ENCODE results near the gene CAMTA1.

CAMTA1 gene

DNA sequence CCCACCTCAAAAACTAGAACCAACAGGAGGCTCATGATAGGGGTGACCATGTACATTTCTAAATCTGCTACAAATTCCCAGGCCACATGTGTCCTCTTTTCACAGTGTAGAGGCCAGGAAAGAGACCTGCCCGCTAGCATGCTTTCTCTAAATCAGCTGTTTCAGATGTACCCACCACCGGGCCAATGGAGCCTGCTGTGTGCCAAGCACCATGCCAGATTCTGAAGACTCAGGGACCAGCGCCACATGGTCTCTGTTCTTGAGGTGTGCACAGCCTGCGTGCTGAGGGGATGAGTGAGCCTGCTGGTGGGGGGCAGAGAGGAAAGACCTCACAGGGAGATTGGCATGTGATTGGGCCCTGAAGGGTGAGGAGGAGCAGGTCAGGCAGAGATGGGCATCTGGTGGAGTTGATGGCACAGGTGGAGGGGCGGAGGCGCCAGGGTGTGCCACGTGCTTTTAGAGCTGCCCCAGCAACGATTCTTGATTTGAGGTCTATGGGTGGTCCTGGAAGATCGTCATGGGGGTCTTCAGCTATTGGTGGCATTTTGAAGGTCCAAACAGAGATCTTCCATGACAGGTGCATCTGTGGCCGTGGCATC lies 500.7 kb downstream of the CAMTA1 start:
- no peak overlapping the region for H3K27ac ChIP-seq (ENCODE audit: low read depth, low read length, severe bottlenecking)
- no peak overlapping the region for H3K4me3 ChIP-seq (ENCODE audit: extremely low read depth, insufficient read depth, low read length, poor library complexity, severe bottlenecking)
- no peaks in the 10 kb centered on the region for H3K9me3 ChIP-seq (ENCODE audit: control insufficient read depth, low read length)
- WGBS, 2 experiments (ENCODE audit: insufficient coverage in 2 of 2), result 96% methylated on average over 8 to 10 of the region's 10 CpGs
- no peaks in the 10 kb centered on the region for H3K36me3 ChIP-seq (ENCODE audit: control insufficient read depth, insufficient read depth, low read length)
- H3K4me1 ChIP-seq (ENCODE audit: control insufficient read depth, insufficient read depth, low read length, poor library complexity, severe bottlenecking), result peaks cover 13% of the 10 kb centered on the region

DNA sequence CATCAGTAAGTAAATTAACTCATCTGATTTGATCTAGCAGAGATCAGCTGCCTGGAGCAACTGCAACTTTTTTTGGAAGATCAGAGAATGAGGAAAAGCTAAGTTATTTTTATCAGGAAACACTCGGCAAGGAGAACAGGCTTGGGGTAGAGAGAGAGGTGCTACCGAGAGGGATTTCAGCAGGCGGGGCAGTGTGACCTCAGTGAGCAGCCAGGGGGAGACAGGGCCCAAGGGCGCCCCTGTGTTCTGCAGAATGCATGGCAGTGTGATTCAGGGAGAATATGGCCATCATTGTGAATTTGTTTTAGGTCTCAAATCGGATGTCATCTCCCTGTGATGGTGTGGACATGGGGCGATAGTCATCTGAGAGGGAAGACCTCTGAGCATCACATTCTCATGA lies 501.8 kb downstream of the CAMTA1 start:
- H3K36me3 ChIP-seq (ENCODE audit: control insufficient read depth, insufficient read depth, low read length), result no peaks in the 10 kb centered on the region
- no peak overlapping the region for H3K27ac ChIP-seq (ENCODE audit: low read depth, low read length, severe bottlenecking)
- WGBS, 2 experiments (ENCODE audit: insufficient coverage in 2 of 2), result 88 to 97% methylated on average over 4 to 5 of the region's 6 CpGs
- H3K4me1 ChIP-seq (ENCODE audit: control insufficient read depth, insufficient read depth, low read length, poor library complexity, severe bottlenecking), result peaks cover 22% of the 10 kb centered on the region
- no peak overlapping the region for H3K4me3 ChIP-seq (ENCODE audit: extremely low read depth, insufficient read depth, low read length, poor library complexity, severe bottlenecking)
- H3K9me3 ChIP-seq (ENCODE audit: control insufficient read depth, low read length), result no peaks in the 10 kb centered on the region

DNA sequence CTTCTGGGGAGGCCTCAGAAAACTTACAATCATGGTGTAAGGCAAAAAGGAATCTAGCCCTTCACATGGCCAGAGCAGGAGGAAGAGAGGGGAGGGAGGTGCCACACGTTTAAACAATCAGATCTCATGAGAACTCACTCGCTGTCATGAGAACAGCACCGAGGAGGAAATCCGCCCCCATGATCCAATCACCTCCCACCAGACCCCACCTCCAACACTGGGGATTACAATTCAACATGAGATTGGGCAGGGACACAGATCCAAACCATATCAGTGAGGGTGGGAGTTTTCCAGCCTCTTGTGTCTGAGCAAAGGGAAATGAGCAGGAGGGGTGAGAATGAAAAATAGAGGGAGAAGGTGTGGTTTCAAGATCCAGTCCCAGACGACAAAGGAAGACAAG lies 503.7 kb downstream of the CAMTA1 start:
- Histone ChIP-seq H3K27ac (ENCODE audit: low read depth, low read length, severe bottlenecking) (no peak overlapping the region), H3K36me3 (ENCODE audit: control insufficient read depth, insufficient read depth, low read length) (no peaks in the 10 kb centered on the region), H3K4me3 (ENCODE audit: extremely low read depth, insufficient read depth, low read length, poor library complexity, severe bottlenecking) (no peak overlapping the region), H3K4me1 (ENCODE audit: control insufficient read depth, insufficient read depth, low read length, poor library complexity, severe bottlenecking) (peaks cover 31% of the 10 kb centered on the region), H3K9me3 (ENCODE audit: control insufficient read depth, low read length) (no peaks in the 10 kb centered on the region)
- 75 to 85% methylated on average over 1 of the region's 5 CpGs for WGBS, 2 experiments (ENCODE audit: insufficient coverage in 2 of 2)

DNA sequence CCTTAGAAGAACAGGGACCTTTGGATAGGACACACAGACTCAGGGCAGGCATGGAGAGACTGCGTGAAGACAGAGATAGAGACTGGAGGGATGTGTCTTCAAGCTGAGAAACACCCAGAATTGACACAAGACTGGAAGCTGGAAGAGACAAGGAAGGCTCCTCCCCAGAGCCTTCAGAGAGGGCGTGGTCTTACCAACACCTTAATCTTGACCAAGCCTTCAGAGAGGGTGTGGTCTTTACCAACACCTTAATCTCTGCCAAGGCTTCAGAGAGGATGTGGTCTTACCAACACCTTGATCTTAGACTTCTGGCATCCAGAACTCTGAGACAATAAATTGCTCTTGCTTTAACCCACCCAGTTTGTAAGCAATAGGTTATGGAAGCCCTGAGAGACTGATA lies 504.4 kb downstream of the CAMTA1 start:
- H3K4me3 ChIP-seq (ENCODE audit: extremely low read depth, insufficient read depth, low read length, poor library complexity, severe bottlenecking), result no peak overlapping the region
- H3K4me1 ChIP-seq (ENCODE audit: control insufficient read depth, insufficient read depth, low read length, poor library complexity, severe bottlenecking), result peaks cover 28% of the 10 kb centered on the region
- H3K36me3 ChIP-seq (ENCODE audit: control insufficient read depth, insufficient read depth, low read length), result no peaks in the 10 kb centered on the region
- whole genome bisulfite sequencing, 2 experiments (ENCODE audit: insufficient coverage in 2 of 2), result 100% methylated on average over 1 to 2 of the region's 2 CpGs
- no peaks in the 10 kb centered on the region for H3K9me3 ChIP-seq (ENCODE audit: control insufficient read depth, low read length)
- no peak overlapping the region for H3K27ac ChIP-seq (ENCODE audit: low read depth, low read length, severe bottlenecking)

DNA sequence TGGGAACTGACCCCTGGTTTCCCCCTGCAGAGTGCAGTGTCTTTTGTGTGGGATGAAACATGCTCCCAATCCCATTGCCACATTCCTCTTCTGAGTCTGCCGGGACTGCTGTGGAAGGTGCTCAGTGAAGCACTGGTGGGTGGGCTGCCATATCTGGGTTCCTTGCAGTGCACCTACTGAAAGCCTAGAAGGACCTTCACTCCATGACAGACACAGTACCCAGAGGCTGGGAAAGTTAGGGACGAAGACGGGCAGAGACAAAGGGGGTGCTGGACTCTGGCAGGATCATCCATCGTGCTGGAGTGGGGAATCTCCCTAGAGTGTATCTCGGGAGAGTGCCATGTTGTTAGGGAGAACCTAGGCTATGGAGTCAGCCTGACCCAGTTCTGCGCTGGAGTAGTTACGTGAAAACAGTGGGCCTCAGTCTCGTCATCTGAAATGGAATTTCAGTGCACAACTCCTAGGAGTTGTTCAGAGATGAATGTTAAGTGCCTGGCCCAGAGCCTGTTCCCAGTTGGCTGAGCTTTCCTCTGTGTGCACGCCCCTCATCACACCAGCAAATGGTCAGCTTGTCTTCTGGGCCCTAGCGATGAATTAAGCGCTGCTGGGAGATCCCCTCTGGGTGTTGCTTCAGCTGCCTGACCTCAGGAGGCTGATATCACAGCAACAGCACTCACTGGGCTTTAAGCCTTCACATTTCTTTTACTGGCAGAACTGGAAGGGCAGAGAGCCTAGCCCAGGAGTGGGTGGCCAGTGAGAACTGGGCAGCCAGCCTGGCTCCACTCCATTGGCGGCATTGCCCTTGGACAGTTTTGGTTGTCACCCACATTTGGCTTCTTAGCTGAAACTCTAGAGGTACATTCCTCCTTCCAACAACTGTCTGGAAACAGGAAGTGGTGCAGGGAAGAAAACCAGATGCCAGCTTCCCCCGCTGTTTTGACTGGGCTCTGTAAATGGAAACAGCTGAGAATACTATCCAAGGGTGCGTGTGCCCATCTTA lies 506.0 kb downstream of the CAMTA1 start:
- 88 to 93% methylated on average over 8 to 13 of the region's 14 CpGs for WGBS, 2 experiments (ENCODE audit: insufficient coverage in 2 of 2)
- H3K4me1 ChIP-seq (ENCODE audit: control insufficient read depth, insufficient read depth, low read length, poor library complexity, severe bottlenecking), result peaks cover 21% of the 10 kb centered on the region
- H3K27ac ChIP-seq (ENCODE audit: low read depth, low read length, severe bottlenecking), result no peak overlapping the region
- H3K4me3 ChIP-seq (ENCODE audit: extremely low read depth, insufficient read depth, low read length, poor library complexity, severe bottlenecking), result no peak overlapping the region
- H3K9me3 ChIP-seq (ENCODE audit: control insufficient read depth, low read length), result peaks cover 4% of the 10 kb centered on the region
- H3K36me3 ChIP-seq (ENCODE audit: control insufficient read depth, insufficient read depth, low read length), result no peaks in the 10 kb centered on the region

DNA sequence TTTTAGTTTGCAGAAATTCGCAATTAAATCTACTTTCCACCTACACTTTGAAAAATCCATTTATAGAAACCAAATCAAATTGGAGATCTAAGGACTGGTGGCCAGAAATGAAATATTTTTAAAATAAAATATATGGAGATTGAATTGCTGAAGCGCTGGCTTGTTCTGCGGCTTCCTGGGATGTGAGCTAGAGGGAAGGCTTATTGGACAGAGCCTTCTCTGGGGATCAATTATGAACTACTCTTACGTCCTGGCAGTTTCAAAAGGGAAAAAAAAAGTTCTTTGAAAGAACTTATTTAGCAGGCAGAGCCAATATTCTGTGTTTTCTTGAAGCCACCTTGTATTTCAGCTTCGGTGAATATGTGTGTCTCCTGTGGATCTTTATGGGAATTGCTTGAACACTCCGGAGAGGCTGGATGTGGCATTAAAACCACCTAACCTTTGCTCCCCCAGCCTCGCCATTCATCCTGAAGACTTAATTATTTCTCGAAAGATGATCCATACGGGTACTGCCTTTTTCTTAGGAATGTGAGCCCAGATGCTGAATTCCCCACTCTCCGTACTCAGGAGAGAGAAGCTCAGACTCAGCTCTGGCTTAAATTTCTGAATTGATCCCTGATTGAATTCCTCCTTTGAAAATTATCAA lies 506.9 kb downstream of the CAMTA1 start:
- Histone ChIP-seq H3K4me3 (ENCODE audit: extremely low read depth, insufficient read depth, low read length, poor library complexity, severe bottlenecking) (no peak overlapping the region), H3K9me3 (ENCODE audit: control insufficient read depth, low read length) (peaks cover 11% of the 10 kb centered on the region), H3K4me1 (ENCODE audit: control insufficient read depth, insufficient read depth, low read length, poor library complexity, severe bottlenecking) (peaks cover 21% of the 10 kb centered on the region), H3K36me3 (ENCODE audit: control insufficient read depth, insufficient read depth, low read length) (no peaks in the 10 kb centered on the region), H3K27ac (ENCODE audit: low read depth, low read length, severe bottlenecking) (no peak overlapping the region)
- 90 to 93% methylated on average over 9 of the region's 10 CpGs for WGBS, 2 experiments (ENCODE audit: insufficient coverage in 2 of 2)

DNA sequence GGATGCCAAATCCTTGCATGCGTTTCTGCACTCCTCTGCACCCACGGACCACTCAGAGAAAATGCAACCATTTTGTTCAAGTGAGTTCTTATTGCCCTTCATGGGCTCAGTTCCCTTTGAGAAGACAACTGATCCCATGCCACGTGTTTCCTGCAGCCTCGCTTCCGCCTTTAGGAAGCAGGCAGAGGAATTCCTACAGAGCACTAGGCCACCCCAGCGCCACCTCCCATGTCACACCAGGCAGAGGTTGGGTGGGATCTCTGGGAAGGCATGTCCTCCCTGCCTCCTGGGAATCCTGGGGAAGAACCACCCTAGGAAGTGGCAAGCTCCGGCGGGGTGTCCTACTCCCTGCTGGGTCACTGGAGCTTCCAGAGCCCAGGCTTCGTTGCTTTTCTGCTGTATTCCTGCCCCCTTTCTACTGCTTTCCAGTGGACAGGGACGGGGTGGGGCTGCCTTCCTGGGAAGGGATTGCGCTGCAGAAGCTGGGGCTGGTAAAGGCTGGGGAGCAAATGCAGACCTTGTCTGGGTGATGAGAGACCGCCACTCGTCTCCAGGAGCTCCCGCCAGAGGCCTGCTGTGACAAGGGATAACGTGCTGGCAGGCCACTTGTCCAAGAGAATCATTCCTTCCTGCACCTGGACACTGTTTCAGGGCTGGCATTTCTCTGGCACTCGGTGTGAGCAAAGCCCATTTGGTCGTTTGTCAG lies 507.6 kb downstream of the CAMTA1 start:
- 93 to 95% methylated on average over 10 to 14 of the region's 17 CpGs for WGBS, 2 experiments (ENCODE audit: insufficient coverage in 2 of 2)
- H3K36me3 ChIP-seq (ENCODE audit: control insufficient read depth, insufficient read depth, low read length), result no peaks in the 10 kb centered on the region
- peaks cover 28% of the 10 kb centered on the region for H3K4me1 ChIP-seq (ENCODE audit: control insufficient read depth, insufficient read depth, low read length, poor library complexity, severe bottlenecking)
- peaks cover 12% of the 10 kb centered on the region for H3K9me3 ChIP-seq (ENCODE audit: control insufficient read depth, low read length)
- no peak overlapping the region for H3K4me3 ChIP-seq (ENCODE audit: extremely low read depth, insufficient read depth, low read length, poor library complexity, severe bottlenecking)
- H3K27ac ChIP-seq (ENCODE audit: low read depth, low read length, severe bottlenecking), result no peak overlapping the region

DNA sequence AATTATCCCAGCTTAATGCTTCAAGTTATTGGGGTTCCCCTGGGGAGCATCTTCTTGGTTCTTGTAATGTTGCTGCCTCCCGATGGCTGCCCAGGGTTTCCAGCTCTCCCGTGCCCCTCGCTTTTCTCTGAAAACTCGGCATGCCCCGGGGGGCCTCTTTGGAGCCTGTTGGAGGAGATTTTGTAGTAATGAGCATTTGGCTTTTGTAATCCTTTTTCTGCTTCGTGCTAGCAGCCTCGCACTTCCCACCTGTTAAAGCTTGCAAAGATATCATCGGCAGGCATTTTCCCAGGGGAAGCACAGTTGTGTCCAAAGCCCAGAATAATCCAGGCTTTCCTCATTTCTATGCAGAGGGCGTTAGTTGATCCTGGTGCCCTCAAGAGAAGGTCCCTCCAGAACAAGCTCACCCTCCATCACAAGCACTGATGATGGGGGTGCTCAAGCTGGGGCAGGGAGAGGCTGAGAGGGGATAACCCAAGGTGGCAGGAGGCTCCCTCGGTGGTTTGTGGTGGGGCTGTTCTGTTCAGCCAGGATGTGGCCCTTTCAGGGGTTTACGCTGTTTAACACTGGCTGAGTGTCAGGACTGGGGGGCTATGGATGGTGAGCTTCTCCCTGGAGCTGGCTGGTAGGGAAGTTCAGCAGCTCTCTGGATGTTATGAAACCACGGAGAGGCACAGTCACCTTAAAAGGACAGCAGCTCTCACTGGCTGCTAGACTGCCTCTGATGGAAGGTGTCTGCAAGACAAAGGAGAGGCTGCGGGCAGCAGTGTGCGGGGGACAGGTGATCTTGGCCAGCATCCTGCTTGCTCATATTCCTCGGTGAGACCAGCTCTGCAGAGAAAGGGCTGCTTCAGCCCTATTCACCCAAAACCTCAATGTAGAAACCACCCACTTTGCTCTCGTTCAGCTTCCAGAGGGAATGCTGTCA lies 508.7 kb downstream of the CAMTA1 start:
- peaks cover 36% of the 10 kb centered on the region for H3K4me1 ChIP-seq (ENCODE audit: control insufficient read depth, insufficient read depth, low read length, poor library complexity, severe bottlenecking)
- H3K36me3 ChIP-seq (ENCODE audit: control insufficient read depth, insufficient read depth, low read length), result no peaks in the 10 kb centered on the region
- H3K4me3 ChIP-seq (ENCODE audit: extremely low read depth, insufficient read depth, low read length, poor library complexity, severe bottlenecking), result no peak overlapping the region
- H3K27ac ChIP-seq (ENCODE audit: low read depth, low read length, severe bottlenecking), result no peak overlapping the region
- 72 to 78% methylated on average over 8 to 11 of the region's 16 CpGs for WGBS, 2 experiments (ENCODE audit: insufficient coverage in 2 of 2)
- peaks cover 12% of the 10 kb centered on the region for H3K9me3 ChIP-seq (ENCODE audit: control insufficient read depth, low read length)

DNA sequence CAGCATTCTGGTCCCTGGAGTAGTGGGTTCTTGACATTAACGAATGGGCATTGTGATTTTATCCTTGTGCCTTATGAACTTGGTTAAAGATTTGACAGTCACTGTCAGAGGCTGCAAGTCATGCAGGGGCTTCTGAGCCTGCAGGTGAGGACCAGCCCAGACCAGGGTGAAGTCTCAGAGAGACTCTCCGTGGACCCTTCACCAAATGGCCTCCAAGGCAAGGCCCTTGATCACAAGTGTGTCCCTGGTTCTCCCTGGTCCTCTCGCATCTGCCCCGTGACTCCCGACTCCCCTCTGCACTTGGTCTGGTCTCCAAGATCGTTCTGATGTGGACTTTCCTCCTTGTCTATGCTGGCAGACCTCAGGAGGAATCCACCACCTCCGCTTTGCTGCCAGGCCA lies 509.4 kb downstream of the CAMTA1 start:
- Histone ChIP-seq H3K4me3 (ENCODE audit: extremely low read depth, insufficient read depth, low read length, poor library complexity, severe bottlenecking) (no peak overlapping the region), H3K9me3 (ENCODE audit: control insufficient read depth, low read length) (peaks cover 12% of the 10 kb centered on the region), H3K36me3 (ENCODE audit: control insufficient read depth, insufficient read depth, low read length) (no peaks in the 10 kb centered on the region), H3K27ac (ENCODE audit: low read depth, low read length, severe bottlenecking) (no peak overlapping the region), H3K4me1 (ENCODE audit: control insufficient read depth, insufficient read depth, low read length, poor library complexity, severe bottlenecking) (peaks cover 38% of the 10 kb centered on the region)
- WGBS, 2 experiments (ENCODE audit: insufficient coverage in 2 of 2), result 88 to 92% methylated on average over 7 of the region's 7 CpGs
